K562 (cell line): ENCODE measurements around the gene TPD52L1. TPM values are rescaled to one million over a fixed set of nuclear protein-coding genes. Genes with fewer than 3 reads are reported as not detected.

Experiments
- DIDO1 ChIP-seq: fragments of 450-650 bp; IDR thresholded peaks from 2 replicates; pipeline ENCODE4 v1.6.1; 2016; ENCODE audit warnings: low read depth, missing biosample characterization, missing genetic modification characterization
- ETS1 ChIP-seq: conservative IDR thresholded peaks from 2 replicates; pipeline ENCODE4 v1.6.1; 2011; ENCODE audit warnings: low read depth, mild to moderate bottlenecking, low read length; ENCODE audit not compliant: control insufficient read depth
- GTF2A2 ChIP-seq: IDR thresholded peaks from 2 replicates; pipeline ENCODE4 v1.6.1; 2016; ENCODE audit warnings: mild to moderate bottlenecking, missing genetic modification characterization, missing compliant biosample characterization
- GTF2B ChIP-seq: IDR thresholded peaks from 2 replicates; pipeline ENCODE4 v1.6.1; 2011; ENCODE audit not compliant: insufficient read length; ENCODE audit errors: extremely low read depth
- HDAC2 ChIP-seq: fragments of 450-650 bp; IDR thresholded peaks from 2 replicates; pipeline ENCODE4 v1.6.1; 2016; ENCODE audit warnings: mild to moderate bottlenecking
- JUN ChIP-seq, 2 experiments: sonication (generic) in 1 of 2; formaldehyde crosslinking in 1 of 2; IDR thresholded peaks; 2 replicates each; pipeline versions ENCODE4 v1.6.1 to v1.8.0; 2012 to 2022; ENCODE audit warnings: borderline replicate concordance in 2 of 2, mild to moderate bottlenecking in 2 of 2, improper control_type of control experiment in 1 of 2, low read depth in 1 of 2, low read length in 1 of 2, missing genetic modification reagents in 1 of 2
- MCM2 ChIP-seq: fragments of 450-650 bp; IDR thresholded peaks from 2 replicates; pipeline ENCODE4 v1.6.1; 2017; ENCODE audit warnings: low read depth, mild to moderate bottlenecking
- TAF1 ChIP-seq: IDR thresholded peaks from 2 replicates; pipeline ENCODE4 v1.6.1; 2011; ENCODE audit warnings: mild to moderate bottlenecking, low read length, moderate library complexity; ENCODE audit not compliant: insufficient read depth, control insufficient read depth, severe bottlenecking; ENCODE audit errors: extremely low read depth
- THAP12 ChIP-seq: fragments of 250-450 bp; sonication (Bioruptor Pico); IDR thresholded peaks from 2 replicates; pipeline ENCODE4 v1.9.0; 2021; ENCODE audit warnings: mild to moderate bottlenecking, inconsistent platforms
- ZBTB7A ChIP-seq: IDR thresholded peaks from 2 replicates; pipeline ENCODE4 v1.6.1; 2011; ENCODE audit warnings: low read depth, mild to moderate bottlenecking, low read length, moderate library complexity, borderline replicate concordance; ENCODE audit not compliant: control insufficient read depth
- ZC3H4 ChIP-seq: sonication (generic); formaldehyde crosslinking; IDR thresholded peaks from 2 replicates; pipeline ENCODE4 v1.9.0; 2021; ENCODE audit warnings: missing genetic modification reagents, borderline replicate concordance
- ZNF830 ChIP-seq: fragments of 250-450 bp; sonication (Bioruptor Pico); IDR thresholded peaks from 2 replicates; pipeline ENCODE4 v1.5.0; 2021; ENCODE audit warnings: mild to moderate bottlenecking
- polyA plus RNA-seq, 8 experiments: library from polyadenylated mRNA; depleted of rRNA in 4 of 8; stranded (reverse) in 5 of 8; unstranded in 3 of 8; fragments of >200 nt; fragmentation: Nextera tagmentation in 2 of 8; fragmentation: Illumina TruSeq in 1 of 8; extraction: Ambion mirVana in 2 of 8; extraction: Trizol in 1 of 8; gene quantifications; 2 replicates each; pipeline versions ENCODE4 v1.2.1 to v1.2.3, GENCODE V29; 2011 to 2014; ENCODE audit warnings: inconsistent platforms in 1 of 8, missing spikeins in 1 of 8
- total RNA-seq, 7 experiments: library from RNA; depleted of rRNA in 6 of 7; stranded (reverse); fragments of >200 nt in 6 of 7; fragmentation: Illumina TruSeq in 2 of 7; extraction: Trizol in 2 of 7; gene quantifications; 2 replicates each; pipeline versions ENCODE4 v1.2.1 to v1.2.3, GENCODE V29; 2011 to 2021; ENCODE audit warnings: low replicate concordance in 1 of 7
- TF ChIP-seq, protein P1 (sequence below), 3 experiments: IDR thresholded peaks in 2 of 3; conservative IDR thresholded peaks in 1 of 3; 2 replicates each; pipeline ENCODE4 v1.5.1; 2011 to 2012; ENCODE audit warnings: low read length in 3 of 3, mild to moderate bottlenecking in 3 of 3, control low read depth in 2 of 3, improper control_type of control experiment in 1 of 3, inconsistent platforms in 1 of 3, low read depth in 1 of 3, mixed read lengths in 1 of 3, moderate library complexity in 1 of 3; ENCODE audit not compliant: insufficient read depth in 2 of 3
- TF ChIP-seq, protein P2 (sequence below): fragments of 450-650 bp; IDR thresholded peaks from 2 replicates; pipeline ENCODE4 v1.6.1; 2016; ENCODE audit warnings: low read depth, mild to moderate bottlenecking, moderate library complexity
- TF ChIP-seq, protein P3 (sequence below), 2 experiments: fragments of 450-650 bp; conservative IDR thresholded peaks; 2 replicates each; pipeline ENCODE4 v1.6.1; 2017; ENCODE audit warnings: mild to moderate bottlenecking in 2 of 2, moderate library complexity in 2 of 2

TPD52L1 gene
- total and polyA plus RNA-seq, 9 of the 15 experiments (the other 6 are each of a cell fraction or from before 2014, with no cell fraction given), result 12.9 to 149 (median 75.7) TPM

GRCh38 chr6:125301435-125302391 is 148.1 kb downstream of the TPD52L1 start, which contains the start of gene HDDC2 (continued):
- TF ChIP-seq, protein P1, sequence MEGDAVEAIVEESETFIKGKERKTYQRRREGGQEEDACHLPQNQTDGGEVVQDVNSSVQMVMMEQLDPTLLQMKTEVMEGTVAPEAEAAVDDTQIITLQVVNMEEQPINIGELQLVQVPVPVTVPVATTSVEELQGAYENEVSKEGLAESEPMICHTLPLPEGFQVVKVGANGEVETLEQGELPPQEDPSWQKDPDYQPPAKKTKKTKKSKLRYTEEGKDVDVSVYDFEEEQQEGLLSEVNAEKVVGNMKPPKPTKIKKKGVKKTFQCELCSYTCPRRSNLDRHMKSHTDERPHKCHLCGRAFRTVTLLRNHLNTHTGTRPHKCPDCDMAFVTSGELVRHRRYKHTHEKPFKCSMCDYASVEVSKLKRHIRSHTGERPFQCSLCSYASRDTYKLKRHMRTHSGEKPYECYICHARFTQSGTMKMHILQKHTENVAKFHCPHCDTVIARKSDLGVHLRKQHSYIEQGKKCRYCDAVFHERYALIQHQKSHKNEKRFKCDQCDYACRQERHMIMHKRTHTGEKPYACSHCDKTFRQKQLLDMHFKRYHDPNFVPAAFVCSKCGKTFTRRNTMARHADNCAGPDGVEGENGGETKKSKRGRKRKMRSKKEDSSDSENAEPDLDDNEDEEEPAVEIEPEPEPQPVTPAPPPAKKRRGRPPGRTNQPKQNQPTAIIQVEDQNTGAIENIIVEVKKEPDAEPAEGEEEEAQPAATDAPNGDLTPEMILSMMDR (IDR thresholded peaks at IDR 0.05 in 2 of 3, conservative IDR thresholded peaks at IDR 0.05 in 1 of 3; ENCODE audit: insufficient read depth in 2 of 3, low read depth in 1 of 3, low read length in 3 of 3), result no peak
- TF ChIP-seq, protein P2, sequence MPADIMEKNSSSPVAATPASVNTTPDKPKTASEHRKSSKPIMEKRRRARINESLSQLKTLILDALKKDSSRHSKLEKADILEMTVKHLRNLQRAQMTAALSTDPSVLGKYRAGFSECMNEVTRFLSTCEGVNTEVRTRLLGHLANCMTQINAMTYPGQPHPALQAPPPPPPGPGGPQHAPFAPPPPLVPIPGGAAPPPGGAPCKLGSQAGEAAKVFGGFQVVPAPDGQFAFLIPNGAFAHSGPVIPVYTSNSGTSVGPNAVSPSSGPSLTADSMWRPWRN, result peak; percentile 34; the same call in 1 of the 2 replicates
- TF ChIP-seq MCM2 (peak; percentile 83), THAP12 (CRISPR knock-in tag) (0 out of 2 replicates have a peak, but pooled peaks have one; percentile 25), ZBTB7A (peak; percentile 87; the same call in 1 of the 2 replicates), HDAC2 (peak; percentile 87), ZNF830 (CRISPR knock-in tag) (peak; percentile 54; the same call in 1 of the 2 replicates), TAF1 (peak; percentile 62), DIDO1 (tag) (0 out of 2 replicates have a peak, but pooled peaks have one; percentile 50), JUN (IDR thresholded peaks at IDR 0.05; ENCODE audit: borderline replicate concordance, low read depth, low read length) (no peak), JUN (CRISPR knock-in tag; IDR thresholded peaks at IDR 0.05; ENCODE audit: borderline replicate concordance) (peak; percentile 56; the same call in 1 of the 2 replicates), ZC3H4 (CRISPR knock-in tag) (no peak; the same call in 1 of the 2 replicates), ETS1 (peak; percentile 71), GTF2B (no peak), GTF2A2 (tag) (no peak)
- TF ChIP-seq, protein P3, sequence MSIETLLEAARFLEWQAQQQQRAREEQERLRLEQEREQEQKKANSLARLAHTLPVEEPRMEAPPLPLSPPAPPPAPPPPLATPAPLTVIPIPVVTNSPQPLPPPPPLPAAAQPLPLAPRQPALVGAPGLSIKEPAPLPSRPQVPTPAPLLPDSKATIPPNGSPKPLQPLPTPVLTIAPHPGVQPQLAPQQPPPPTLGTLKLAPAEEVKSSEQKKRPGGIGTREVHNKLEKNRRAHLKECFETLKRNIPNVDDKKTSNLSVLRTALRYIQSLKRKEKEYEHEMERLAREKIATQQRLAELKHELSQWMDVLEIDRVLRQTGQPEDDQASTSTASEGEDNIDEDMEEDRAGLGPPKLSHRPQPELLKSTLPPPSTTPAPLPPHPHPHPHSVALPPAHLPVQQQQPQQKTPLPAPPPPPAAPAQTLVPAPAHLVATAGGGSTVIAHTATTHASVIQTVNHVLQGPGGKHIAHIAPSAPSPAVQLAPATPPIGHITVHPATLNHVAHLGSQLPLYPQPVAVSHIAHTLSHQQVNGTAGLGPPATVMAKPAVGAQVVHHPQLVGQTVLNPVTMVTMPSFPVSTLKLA (conservative IDR thresholded peaks at IDR 0.05), result peak; percentile 51 to 73; a peak in 3 of 4 replicates
